A549 (cell line): ENCODE data around the gene SMLR1. TPM values are rescaled to one million over a fixed set of nuclear protein-coding genes. Genes with fewer than 3 reads are reported as not detected.

Experiments used
- polyA plus RNA-seq, 4 experiments: library from polyadenylated mRNA; depleted of rRNA in 3 of 4; stranded (reverse); fragments of >200 nt; fragmentation: RNase III in 1 of 4; extraction: RNeasy Plus Mini Kit Qiagen cat#74134 plus additional on column Dnase treatment in 1 of 4; gene quantifications; 2 replicates in 3 of 4; 3 replicates in 1 of 4; pipeline ENCODE4 v1.2.3, GENCODE V29; 2011 to 2017

Gene SMLR1
- polyA plus RNA-seq, 2 of the 4 experiments (the other 2 are of a cell fraction): 0.03 to 0.05 TPM

Other genes starting within 250 kb of the SMLR1 start
- 33.9 and 42.9 TPM in 2 replicates for gene EPB41L2, start 235.8 kb downstream of the SMLR1 start, polyA plus RNA-seq (2011; rRNA removed)
- 50.3 to 59.9 TPM (median 56.3 TPM) in 3 replicates for gene EPB41L2, start 235.8 kb downstream of the SMLR1 start, polyA plus RNA-seq (2017; fragmentation: RNase III; extraction: RNeasy Plus Mini Kit Qiagen cat#74134 plus additional on column Dnase treatment)